ENCODE data around the gene TRPC4AP.

Gene TRPC4AP

GRCh38 chr20:35013421-35014411, 78.9 kb downstream of the TRPC4AP start:
- no peak for DNase-seq

GRCh38 chr20:35012227-35013069, 80.2 kb downstream of the TRPC4AP start:
- no peak for DNase-seq

- DNase-seq, result no peak
Measured at GRCh38 chr20:35011589-35012226, 80.9 kb downstream of the TRPC4AP start.

GRCh38 chr20:35010405-35011192, 82.0 kb downstream of the TRPC4AP start:
- no peak for DNase-seq

GRCh38 chr20:35009665-35010328, 82.8 kb downstream of the TRPC4AP start:
- DNase-seq, result no peak

- DNase-seq, result no peak
Measured at GRCh38 chr20:35008411-35009342, 83.9 kb downstream of the TRPC4AP start.

GRCh38 chr20:35007891-35008290, 84.7 kb downstream of the TRPC4AP start:
- no peak for DNase-seq

GRCh38 chr20:35007413-35007812, 85.2 kb downstream of the TRPC4AP start:
- DNase-seq, result no peak

- DNase-seq, result no peak
Measured at GRCh38 chr20:35006531-35006971, 86.1 kb downstream of the TRPC4AP start.

GRCh38 chr20:35006009-35006408, 86.6 kb downstream of the TRPC4AP start:
- DNase-seq, result no peak

GRCh38 chr20:35005463-35005961, 87.1 kb downstream of the TRPC4AP start:
- no peak for DNase-seq

- DNase-seq, result no peak
Measured at GRCh38 chr20:35004749-35005462, 87.7 kb downstream of the TRPC4AP start.

GRCh38 chr20:35004051-35004725, 88.4 kb downstream of the TRPC4AP start:
- DNase-seq, result no peak

GRCh38 chr20:35003211-35004031, 89.2 kb downstream of the TRPC4AP start:
- DNase-seq, result no peak

GRCh38 chr20:35002426-35003210, 90.0 kb downstream of the TRPC4AP start:
- no peak for DNase-seq

- no peak for DNase-seq
Measured at GRCh38 chr20:35001596-35002362, 90.8 kb downstream of the TRPC4AP start.

All from NCI-H524 treated with DMSO at 0.1 percent for 48 hours (cell line).